Stimulated activated effector memory CD8-positive, alpha-beta T cell treated with anti-CD3 and anti-CD28 coated beads, Interleukin-12 subunit alpha, Interleukin-12 subunit beta, amount 100 ng/mL, for 72 hours (primary cell): ENCODE measurements around the gene PPP4R4.

Experiments
- ATAC-seq: fragments of 150-1000 bp; cut with Tn5 transposase; 2 replicates; pipeline ENCODE4 v1.10.0; 2021
- DNase-seq, 2 donors: peaks; one replicate each; pipeline ENCODE4 v3.0.0; 2021 to 2022; ENCODE audit warnings: low spot score in 2 of 2
- H3K27ac Mint-ChIP-seq: one replicate; pipeline ENCODE4 v1.8.0; 2022; ENCODE audit warnings: mild to moderate bottlenecking, mixed read lengths
- H3K36me3 Mint-ChIP-seq: one replicate; pipeline ENCODE4 v1.8.0; 2022; ENCODE audit warnings: mild to moderate bottlenecking, mixed read lengths
- H3K4me1 Mint-ChIP-seq: one replicate; pipeline ENCODE4 v1.8.0; 2022; ENCODE audit warnings: mixed read lengths
- H3K4me3 Mint-ChIP-seq: one replicate; pipeline ENCODE4 v1.8.0; 2022; ENCODE audit warnings: mild to moderate bottlenecking, mixed read lengths
- H3K9me3 Mint-ChIP-seq: one replicate; pipeline ENCODE4 v1.8.0; 2022; ENCODE audit warnings: mixed read lengths

Gene PPP4R4

GRCh38 chr14:94163796-94164195 lies 10.3 kb upstream of the PPP4R4 start:
- Mint-ChIP-seq H3K27ac (no peak overlapping the region), H3K9me3 (no peaks in the 10 kb centered on the region), H3K36me3 (no peaks in the 10 kb centered on the region), H3K4me1 (peaks cover 18% of the 10 kb centered on the region), H3K4me3 (no peak overlapping the region)
- ATAC-seq (no peak), DNase-seq (no peak)

GRCh38 chr14:94164685-94165431 lies 9.3 kb upstream of the PPP4R4 start:
- no peaks in the 10 kb centered on the region for H3K36me3 Mint-ChIP-seq
- ATAC-seq (peak; percentile 35), DNase-seq (no peak)
- H3K4me3 Mint-ChIP-seq, result no peak overlapping the region
- H3K27ac Mint-ChIP-seq, result no peak overlapping the region
- peaks cover 17% of the 10 kb centered on the region for H3K4me1 Mint-ChIP-seq
- no peaks in the 10 kb centered on the region for H3K9me3 Mint-ChIP-seq

- no peak for DNase-seq
- H3K4me1 Mint-ChIP-seq, result peaks cover 17% of the 10 kb centered on the region
- H3K9me3 Mint-ChIP-seq, result no peaks in the 10 kb centered on the region
- H3K27ac Mint-ChIP-seq, result no peak overlapping the region
- H3K4me3 Mint-ChIP-seq, result no peak overlapping the region
- peak; percentile 22 for ATAC-seq
- H3K36me3 Mint-ChIP-seq, result no peaks in the 10 kb centered on the region
Observed at GRCh38 chr14:94165744-94166143, 8.4 kb upstream of the PPP4R4 start.

DNA sequence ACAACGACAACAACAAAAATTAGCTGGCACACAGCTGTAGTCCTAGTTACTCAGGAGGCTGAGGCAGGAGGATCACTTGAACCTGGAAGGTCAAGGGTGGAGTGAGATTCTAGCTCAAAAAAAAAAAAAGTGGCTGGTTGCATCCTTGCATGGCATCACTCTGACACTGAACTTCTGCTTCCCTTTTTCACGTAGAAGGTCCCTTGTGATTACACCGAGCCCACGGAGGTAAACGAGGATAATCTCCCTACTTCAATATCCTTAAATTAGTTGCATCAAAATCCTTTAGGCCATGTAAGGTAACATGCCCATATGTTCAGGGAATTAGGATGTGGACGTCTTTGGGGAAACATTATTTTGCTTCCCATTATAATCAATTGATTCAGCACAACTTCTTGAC lies 4.0 kb upstream of the PPP4R4 start:
- no peak overlapping the region for H3K4me3 Mint-ChIP-seq
- no peak for ATAC-seq
- DNase-seq, result no peak

GRCh38 chr14:94171208-94171607 lies 2.9 kb upstream of the PPP4R4 start:
- DNase-seq (no peak), ATAC-seq (no peak)
- Mint-ChIP-seq H3K27ac (no peak overlapping the region), H3K36me3 (no peaks in the 10 kb centered on the region), H3K9me3 (no peaks in the 10 kb centered on the region), H3K4me3 (no peak overlapping the region), H3K4me1 (peaks cover 13% of the 10 kb centered on the region)

More for the DNA sequence above, 4.0 kb upstream of the PPP4R4 start:
- Mint-ChIP-seq H3K27ac (no peak overlapping the region), H3K9me3 (no peaks in the 10 kb centered on the region), H3K4me1 (peaks cover 4% of the 10 kb centered on the region), H3K36me3 (no peaks in the 10 kb centered on the region)

- H3K4me3 Mint-ChIP-seq, result peak overlapping the region; percentile 25
- H3K36me3 Mint-ChIP-seq, result no peaks in the 10 kb centered on the region
- no peak overlapping the region for H3K27ac Mint-ChIP-seq
Observed at GRCh38 chr14:94172545-94172944, 1.6 kb upstream of the PPP4R4 start.

DNA sequence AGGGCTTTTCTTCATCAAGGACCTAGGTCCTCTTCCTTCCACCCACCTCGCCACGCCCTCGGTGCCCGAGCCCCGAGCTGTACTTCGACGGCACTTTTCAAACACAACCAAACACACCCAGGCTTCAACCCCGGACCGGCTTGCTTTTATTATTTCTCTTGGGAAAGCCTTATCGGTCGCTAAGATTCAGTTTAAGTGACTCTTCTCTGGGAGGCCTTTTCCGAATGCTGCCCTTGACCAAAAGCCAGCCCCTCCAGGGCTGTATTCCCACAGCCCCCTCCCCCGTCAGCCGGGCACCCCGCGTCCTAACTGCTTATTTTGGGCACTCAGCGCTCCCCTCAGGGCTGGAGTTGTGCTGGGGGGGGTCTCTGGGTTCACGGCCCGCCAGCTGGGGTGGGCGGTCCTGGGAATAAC lies 644 bp upstream of the PPP4R4 start:
- Mint-ChIP-seq H3K4me1 (peaks cover 13% of the 10 kb centered on the region), H3K27ac (no peak overlapping the region), H3K36me3 (no peaks in the 10 kb centered on the region), H3K9me3 (no peaks in the 10 kb centered on the region), H3K4me3 (peak overlapping the region; percentile 78)
- peak in 1 of 2 donors; percentile 66 for DNase-seq
- no peak for ATAC-seq

More at GRCh38 chr14:94172545-94172944, 1.6 kb upstream of the PPP4R4 start:
- Mint-ChIP-seq H3K9me3 (no peaks in the 10 kb centered on the region), H3K4me1 (peaks cover 13% of the 10 kb centered on the region)
- DNase-seq (no peak), ATAC-seq (no peak)

- peaks cover 13% of the 10 kb centered on the region for H3K4me1 Mint-ChIP-seq
- DNase-seq (no peak), ATAC-seq (no peak)
- peak overlapping the region; percentile 78 for H3K4me3 Mint-ChIP-seq
- no peaks in the 10 kb centered on the region for H3K9me3 Mint-ChIP-seq
- no peaks in the 10 kb centered on the region for H3K36me3 Mint-ChIP-seq
- H3K27ac Mint-ChIP-seq, result no peak overlapping the region
Observed at GRCh38 chr14:94174604-94175010, 485 bp downstream of the PPP4R4 start.

DNA sequence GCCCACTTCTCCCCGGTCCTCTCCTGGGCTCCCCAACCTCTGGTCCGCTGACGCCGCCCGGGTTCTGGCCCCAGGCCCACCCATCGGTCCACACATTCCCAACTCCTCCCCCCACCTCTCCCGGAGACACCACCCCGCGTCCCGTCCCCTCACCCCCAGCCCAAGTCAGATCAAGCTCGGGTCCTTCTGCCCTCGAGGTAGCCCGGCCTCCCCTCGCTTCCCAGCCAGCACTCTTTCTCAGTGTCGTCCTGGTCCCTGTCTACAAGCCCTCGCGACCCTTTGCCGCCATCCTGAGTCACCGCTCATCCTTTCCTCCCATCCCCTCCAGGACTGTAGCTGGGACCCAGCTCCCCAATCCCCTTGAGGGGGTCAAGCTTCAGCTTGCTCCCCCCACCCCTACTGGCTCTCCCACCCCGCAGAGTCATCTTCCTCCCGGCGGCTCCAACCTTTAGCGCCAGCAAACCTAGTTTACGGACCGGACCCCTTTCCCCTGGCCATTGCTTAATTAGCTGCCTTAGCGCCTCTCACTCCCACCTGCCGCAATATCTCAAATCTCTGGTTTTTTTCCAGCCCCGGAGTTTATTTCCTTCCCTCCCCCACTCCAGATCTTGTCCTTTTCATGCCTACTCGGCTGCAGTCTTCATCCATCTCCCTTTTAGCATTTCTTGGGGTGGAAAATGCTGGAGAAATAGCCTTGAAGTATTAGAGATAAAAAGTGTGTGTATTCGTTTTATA lies 1.1 kb downstream of the PPP4R4 start:
- H3K9me3 Mint-ChIP-seq, result no peaks in the 10 kb centered on the region
- DNase-seq, result no peak
- peak overlapping the region; percentile 78 for H3K4me3 Mint-ChIP-seq
- no peak for ATAC-seq
- no peak overlapping the region for H3K27ac Mint-ChIP-seq
- no peaks in the 10 kb centered on the region for H3K36me3 Mint-ChIP-seq
- H3K4me1 Mint-ChIP-seq, result peaks cover 13% of the 10 kb centered on the region

DNA sequence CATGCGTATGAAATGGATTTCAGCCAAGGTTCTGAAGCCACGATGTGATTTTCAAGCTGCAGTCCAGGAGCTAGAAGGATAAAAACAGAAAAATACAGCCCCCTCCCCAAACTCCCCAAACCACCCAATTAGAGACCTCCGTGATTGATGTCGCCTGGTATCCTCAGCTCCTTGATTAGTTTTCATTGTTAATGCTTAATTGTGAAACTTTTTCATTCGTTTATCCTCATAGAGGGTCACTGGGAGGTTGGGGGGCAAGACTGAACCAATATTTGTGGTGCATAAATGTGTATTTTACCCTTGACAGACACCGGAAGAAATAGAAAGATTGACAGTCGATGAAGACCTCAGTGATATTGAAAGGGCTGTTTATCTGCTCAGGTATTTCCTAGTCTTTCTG lies 1.6 kb downstream of the PPP4R4 start:
- peaks cover 18% of the 10 kb centered on the region for H3K4me1 Mint-ChIP-seq
- H3K9me3 Mint-ChIP-seq, result no peaks in the 10 kb centered on the region
- no peak for DNase-seq
- no peaks in the 10 kb centered on the region for H3K36me3 Mint-ChIP-seq
- no peak for ATAC-seq
- peak overlapping the region; percentile 78 for H3K4me3 Mint-ChIP-seq
- no peak overlapping the region for H3K27ac Mint-ChIP-seq

DNA sequence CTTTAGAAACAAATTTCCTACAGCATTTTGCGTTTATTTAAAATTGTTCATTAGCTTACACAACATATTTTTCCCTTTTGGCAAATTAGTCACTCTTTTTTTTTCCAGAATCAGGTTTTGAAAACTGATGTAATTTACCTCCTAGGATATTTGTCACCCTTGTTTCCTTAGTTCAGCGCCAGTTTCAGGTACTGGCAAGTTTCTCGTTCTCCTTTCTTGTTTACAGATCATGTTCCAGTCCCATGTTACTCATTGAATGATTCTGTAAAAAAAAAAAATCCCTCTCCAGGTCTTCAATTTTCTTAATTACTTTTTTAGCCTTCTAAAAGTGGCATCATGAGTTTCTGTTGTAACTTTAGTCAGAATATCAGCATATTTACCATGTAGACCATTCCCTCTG lies 2.7 kb downstream of the PPP4R4 start:
- H3K4me3 Mint-ChIP-seq, result no peak overlapping the region
- peaks cover 25% of the 10 kb centered on the region for H3K4me1 Mint-ChIP-seq
- no peak overlapping the region for H3K27ac Mint-ChIP-seq

GRCh38 chr14:94177806-94178205 lies 3.7 kb downstream of the PPP4R4 start:
- ATAC-seq, result no peak
- H3K36me3 Mint-ChIP-seq, result no peaks in the 10 kb centered on the region
- no peaks in the 10 kb centered on the region for H3K9me3 Mint-ChIP-seq
- peaks cover 25% of the 10 kb centered on the region for H3K4me1 Mint-ChIP-seq
- no peak overlapping the region for H3K4me3 Mint-ChIP-seq
- no peak overlapping the region for H3K27ac Mint-ChIP-seq
- DNase-seq, result no peak

More for the DNA sequence above, 2.7 kb downstream of the PPP4R4 start:
- no peak for DNase-seq
- Mint-ChIP-seq H3K9me3 (no peaks in the 10 kb centered on the region), H3K36me3 (no peaks in the 10 kb centered on the region)
- no peak for ATAC-seq

GRCh38 chr14:94179244-94179643 lies 5.1 kb downstream of the PPP4R4 start:
- Mint-ChIP-seq H3K4me3 (no peak overlapping the region), H3K36me3 (no peaks in the 10 kb centered on the region), H3K9me3 (no peaks in the 10 kb centered on the region), H3K4me1 (peaks cover 25% of the 10 kb centered on the region), H3K27ac (no peak overlapping the region)
- ATAC-seq (no peak), DNase-seq (no peak)

GRCh38 chr14:94180655-94181271 lies 6.6 kb downstream of the PPP4R4 start:
- Mint-ChIP-seq H3K36me3 (no peaks in the 10 kb centered on the region), H3K9me3 (no peaks in the 10 kb centered on the region), H3K27ac (peak overlapping the region; percentile 4), H3K4me1 (peaks cover 15% of the 10 kb centered on the region), H3K4me3 (peak overlapping the region; percentile 51)
- DNase-seq, result no peak
- peak; percentile 82 for ATAC-seq

- peaks cover 12% of the 10 kb centered on the region for H3K4me1 Mint-ChIP-seq
- ATAC-seq, result no peak
Observed at GRCh38 chr14:94181835-94182234, 7.7 kb downstream of the PPP4R4 start.

More at GRCh38 chr14:94181835-94182234, 7.7 kb downstream of the PPP4R4 start:
- Mint-ChIP-seq H3K36me3 (no peaks in the 10 kb centered on the region), H3K9me3 (no peaks in the 10 kb centered on the region), H3K4me3 (no peak overlapping the region), H3K27ac (no peak overlapping the region)
- no peak for DNase-seq
